ENCODE measurements around the gene SORCS1. TPM values are rescaled to one million over a fixed set of nuclear protein-coding genes. Genes with fewer than 3 reads are reported as not detected.
A peak's percentile ranks its signal among the peaks of the same experiment; 100 is the strongest.

SORCS1 gene
- total and polyA plus RNA-seq, 2 of the 13 experiments (the other 11 are each of a cell fraction or from before 2014, with no cell fraction given), result not detected

- no peak overlapping the region for H3K4me2 ChIP-seq (ENCODE audit: low read depth, low read length)
- H3K4me1 ChIP-seq (ENCODE audit: insufficient read depth, low read length), result no peaks in the 10 kb centered on the region
- no peak overlapping the region for H2AFZ ChIP-seq (ENCODE audit: low read length)
- FAIRE-seq (no peak), ATAC-seq (no peak), DNase-seq (ENCODE audit: low spot score) (no peak)
- no peak for TF ChIP-seq RELA (CRISPR knock-in tag; IDR thresholded peaks at IDR 0.05)
- no peak for TF ChIP-seq STAG1 (CRISPR knock-in tag; IDR thresholded peaks at IDR 0.05)
- TF ChIP-seq CREB1 (IDR thresholded peaks at IDR 0.05), result peak; percentile 52; the same call in 1 of the 2 replicates
- TF ChIP-seq CREB1 (CRISPR knock-in tag; IDR thresholded peaks at IDR 0.05), result no peak
- TF ChIP-seq SNAPC5 (CRISPR knock-in tag; IDR thresholded peaks at IDR 0.05; ENCODE audit: borderline replicate concordance), result no peak
- TF ChIP-seq ZIK1 (CRISPR knock-in tag; IDR thresholded peaks at IDR 0.05; ENCODE audit: borderline replicate concordance, low read depth), result no peak
- TF ChIP-seq ATF6 (CRISPR knock-in tag; conservative IDR thresholded peaks at IDR 0.05), result no peak
- no peaks in the 10 kb centered on the region for H3K36me3 ChIP-seq (replicated peaks in 1 of 2; ENCODE audit: control insufficient read depth in 1 of 2, insufficient read depth in 2 of 2, low read length in 2 of 2)
- ChIA-PET CTCF (ENCODE audit: low intra/inter-chr PET ratio, low total read pairs) (no interaction called here), POLR2A (no interaction called here)
- no peaks in the 10 kb centered on the region for H3K79me2 ChIP-seq (ENCODE audit: insufficient read depth, low read length)
- BruUV-seq (replicated peaks), result no TSS peak
- H3K9me3 ChIP-seq (ENCODE audit: low read length), result peaks cover 2% of the 10 kb centered on the region; the same call in 1 of the 2 replicates
- in situ Hi-C loops (cut with HindIII; ENCODE audit: extremely low pct_ligation_motif_present, low pct_unique_long_range_greater_than_20kb), result no loop called here
- H3K9ac ChIP-seq (ENCODE audit: insufficient read depth, low read depth, low read length), result no peak overlapping the region
- no peaks in the 10 kb centered on the region for H3K27me3 ChIP-seq (ENCODE audit: control insufficient read depth in 1 of 2, insufficient read depth in 2 of 2, low read length in 2 of 2)
- H4K20me1 ChIP-seq (ENCODE audit: insufficient read depth, low read length), result no peaks in the 10 kb centered on the region
- no peak overlapping the region for H3K4me3 ChIP-seq (replicated peaks in 1 of 3; ENCODE audit: insufficient read depth in 1 of 3, low read depth in 2 of 3, low read length in 3 of 3)
- WGBS (ENCODE audit: low lambda C conversion rate), result 2% methylated on average over 3 of the region's 3 CpGs
- intact Hi-C loops (cut with micrococcal nuclease; ENCODE audit: unreplicated experiment), result no loop called here
- no peak overlapping the region for H3K27ac ChIP-seq (ENCODE audit: extremely low read length, insufficient read depth, low read length)
These were observed 383.9 kb downstream of the SORCS1 start for GRCh38 chr10:106780632-106781031.

GRCh38 chr10:106777841-106778240 lies 386.7 kb downstream of the SORCS1 start:
- intact Hi-C loops (cut with micrococcal nuclease; ENCODE audit: unreplicated experiment), result no loop called here
- BruUV-seq (replicated peaks), result no TSS peak
- WGBS (ENCODE audit: low lambda C conversion rate), result 0% methylated on average over 1 of the region's 1 CpG
- TF ChIP-seq ZNF713 (CRISPR knock-in tag; IDR thresholded peaks at IDR 0.05), result no peak
- no peak for TF ChIP-seq ZNF563 (CRISPR knock-in tag; IDR thresholded peaks at IDR 0.05)
- TF ChIP-seq ZNF432 (CRISPR knock-in tag; IDR thresholded peaks at IDR 0.05; ENCODE audit: borderline replicate concordance), result no peak
- no peak for TF ChIP-seq RNF2 (conservative IDR thresholded peaks at IDR 0.05; ENCODE audit: low read depth)
- TF ChIP-seq KLF12 (CRISPR knock-in tag; IDR thresholded peaks at IDR 0.05; ENCODE audit: borderline replicate concordance), result no peak
- TF ChIP-seq ISX (CRISPR knock-in tag; conservative IDR thresholded peaks at IDR 0.05), result no peak
- TF ChIP-seq ZUFSP (CRISPR knock-in tag; IDR thresholded peaks at IDR 0.05; ENCODE audit: borderline replicate concordance), result no peak
- TF ChIP-seq RFXAP (CRISPR knock-in tag; IDR thresholded peaks at IDR 0.05; ENCODE audit: borderline replicate concordance), result no peak
- no peak for TF ChIP-seq MTERF4 (CRISPR knock-in tag; IDR thresholded peaks at IDR 0.05)

More at GRCh38 chr10:106777841-106778240, 386.7 kb downstream of the SORCS1 start:
- H3K4me1 ChIP-seq (ENCODE audit: insufficient read depth, low read length), result no peaks in the 10 kb centered on the region
- in situ Hi-C loops (cut with HindIII; ENCODE audit: extremely low pct_ligation_motif_present, low pct_unique_long_range_greater_than_20kb), result no loop called here
- ATAC-seq (no peak), FAIRE-seq (no peak), DNase-seq (ENCODE audit: low spot score) (no peak)
- H3K27ac ChIP-seq (ENCODE audit: extremely low read length, insufficient read depth, low read length), result no peak overlapping the region
- no peaks in the 10 kb centered on the region for H3K79me2 ChIP-seq (ENCODE audit: insufficient read depth, low read length)
- no peak overlapping the region for H2AFZ ChIP-seq (ENCODE audit: low read length)
- H3K4me3 ChIP-seq (replicated peaks in 1 of 3; ENCODE audit: insufficient read depth in 1 of 3, low read depth in 2 of 3, low read length in 3 of 3), result no peak overlapping the region
- ChIA-PET POLR2A (no interaction called here), CTCF (ENCODE audit: low intra/inter-chr PET ratio, low total read pairs) (no interaction called here)
- H3K9ac ChIP-seq (ENCODE audit: insufficient read depth, low read depth, low read length), result no peak overlapping the region
- no peaks in the 10 kb centered on the region for H3K9me3 ChIP-seq (ENCODE audit: low read length)
- H3K27me3 ChIP-seq (ENCODE audit: control insufficient read depth in 1 of 2, insufficient read depth in 2 of 2, low read length in 2 of 2), result no peaks in the 10 kb centered on the region
- no peaks in the 10 kb centered on the region for H3K36me3 ChIP-seq (replicated peaks in 1 of 2; ENCODE audit: control insufficient read depth in 1 of 2, insufficient read depth in 2 of 2, low read length in 2 of 2)
- H3K4me2 ChIP-seq (ENCODE audit: low read depth, low read length), result no peak overlapping the region
- no peaks in the 10 kb centered on the region for H4K20me1 ChIP-seq (ENCODE audit: insufficient read depth, low read length)

Measured in HepG2 (cell line).